ENCODE data around the gene NELFCD. TPM values are rescaled to one million over a fixed set of nuclear protein-coding genes. Genes with fewer than 3 reads are reported as not detected.
A peak's percentile ranks its signal among the peaks of the same experiment; 100 is the strongest.

Gene NELFCD
- total RNA-seq, 2 experiments from 2014 or later = 95.7 to 97.0 TPM

DNA sequence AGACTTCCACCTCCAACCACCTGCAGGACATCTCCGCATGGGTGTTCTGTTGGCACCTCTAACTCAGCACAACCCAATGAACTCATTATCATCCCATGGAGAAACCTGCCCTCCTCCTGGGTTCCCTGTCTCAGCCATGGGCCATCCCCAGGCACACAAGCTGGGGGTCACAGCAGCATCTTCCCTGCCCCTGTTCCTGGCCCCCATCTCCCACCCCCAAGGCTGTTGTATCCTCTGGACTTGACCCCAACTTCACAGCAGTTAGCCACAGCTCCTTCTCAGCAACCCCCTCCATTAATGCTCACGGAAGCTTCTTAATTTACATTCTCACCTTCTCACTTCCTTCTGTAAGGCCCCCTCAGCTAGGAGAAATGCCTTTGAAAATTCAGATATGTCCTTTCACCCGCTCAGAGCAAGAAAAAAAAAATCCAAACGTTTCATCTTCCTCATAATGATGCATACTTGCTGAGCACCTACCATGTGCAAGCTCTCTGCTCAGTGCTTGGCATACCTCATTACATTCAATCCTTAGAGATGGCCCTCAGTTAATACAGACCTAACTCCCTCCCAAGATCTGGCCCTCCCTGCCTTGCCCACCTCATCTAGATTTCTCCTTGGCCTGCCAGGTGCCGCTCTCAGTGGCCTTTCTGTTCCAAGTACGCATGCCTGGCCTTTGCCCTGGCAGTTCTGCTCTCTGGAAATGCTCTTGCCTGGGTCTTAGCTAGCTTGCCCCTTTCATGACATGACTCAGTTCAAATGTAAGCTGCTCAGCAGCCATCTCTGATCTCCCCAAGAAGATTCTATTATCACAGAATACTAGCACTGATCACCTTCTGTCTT, 2.5 kb upstream of the NELFCD start:
- ChIA-PET CTCF (interaction anchor here (0.6 to 1.0 kb wide), 4 partner anchors 23 to 331 kb away, joined by 3 to 4 read pairs (median 3); partner anchors contain the start of gene ATP5F1E), POLR2A (interaction anchor here (0.6 to 1.5 kb wide), 3 partner anchors 8 to 90 kb away, joined by 3 to 6 read pairs (median 4); partner anchors contain the start of gene ATP5F1E)
- H3K4me1 ChIP-seq (ENCODE audit: insufficient read depth, low read length) = peaks cover 25% of the 10 kb centered on the region
- Mint-ChIP-seq H3K4me3 (peak overlapping the region; percentile 85), H3K27me3 (no peaks in the 10 kb centered on the region), H3K4me1 (ENCODE audit: low read depth) (peaks cover 19% of the 10 kb centered on the region), H3K36me3 (ENCODE audit: low read depth) (peaks cover 6% of the 10 kb centered on the region), H3K27ac (peak overlapping the region; percentile 44), H3K9me3 (peaks cover 3% of the 10 kb centered on the region)
- no peaks in the 10 kb centered on the region for H3K36me3 ChIP-seq (ENCODE audit: insufficient read depth, low read length)
- no peak for DNase-seq
- no peak overlapping the region for H3K4me3 ChIP-seq (ENCODE audit: low read length)
- H3K9me3 ChIP-seq (ENCODE audit: control insufficient read depth in 1 of 2, insufficient read depth in 1 of 2, low read length in 2 of 2) = peaks cover 6 to 17% of the 10 kb centered on the region in 2 experiments
- TF ChIP-seq, protein P1, sequence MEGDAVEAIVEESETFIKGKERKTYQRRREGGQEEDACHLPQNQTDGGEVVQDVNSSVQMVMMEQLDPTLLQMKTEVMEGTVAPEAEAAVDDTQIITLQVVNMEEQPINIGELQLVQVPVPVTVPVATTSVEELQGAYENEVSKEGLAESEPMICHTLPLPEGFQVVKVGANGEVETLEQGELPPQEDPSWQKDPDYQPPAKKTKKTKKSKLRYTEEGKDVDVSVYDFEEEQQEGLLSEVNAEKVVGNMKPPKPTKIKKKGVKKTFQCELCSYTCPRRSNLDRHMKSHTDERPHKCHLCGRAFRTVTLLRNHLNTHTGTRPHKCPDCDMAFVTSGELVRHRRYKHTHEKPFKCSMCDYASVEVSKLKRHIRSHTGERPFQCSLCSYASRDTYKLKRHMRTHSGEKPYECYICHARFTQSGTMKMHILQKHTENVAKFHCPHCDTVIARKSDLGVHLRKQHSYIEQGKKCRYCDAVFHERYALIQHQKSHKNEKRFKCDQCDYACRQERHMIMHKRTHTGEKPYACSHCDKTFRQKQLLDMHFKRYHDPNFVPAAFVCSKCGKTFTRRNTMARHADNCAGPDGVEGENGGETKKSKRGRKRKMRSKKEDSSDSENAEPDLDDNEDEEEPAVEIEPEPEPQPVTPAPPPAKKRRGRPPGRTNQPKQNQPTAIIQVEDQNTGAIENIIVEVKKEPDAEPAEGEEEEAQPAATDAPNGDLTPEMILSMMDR (IDR thresholded peaks at IDR 0.05) = no peak
- no peaks in the 10 kb centered on the region for H3K27me3 ChIP-seq (ENCODE audit: control insufficient read depth in 1 of 2, insufficient read depth in 2 of 2, low read length in 2 of 2)
- ATAC-seq (ENCODE audit: poor library complexity) = no peak
- intact Hi-C loops (cut with DNase I, micrococcal nuclease) = loop anchor here in 1 of 2 experiments (5.0 kb wide), 1 partner anchor 71 kb away; no protein-coding TSS in a partner anchor
- no peak overlapping the region for H3K27ac ChIP-seq (ENCODE audit: low read depth in 1 of 2, low read length in 2 of 2)

DNA sequence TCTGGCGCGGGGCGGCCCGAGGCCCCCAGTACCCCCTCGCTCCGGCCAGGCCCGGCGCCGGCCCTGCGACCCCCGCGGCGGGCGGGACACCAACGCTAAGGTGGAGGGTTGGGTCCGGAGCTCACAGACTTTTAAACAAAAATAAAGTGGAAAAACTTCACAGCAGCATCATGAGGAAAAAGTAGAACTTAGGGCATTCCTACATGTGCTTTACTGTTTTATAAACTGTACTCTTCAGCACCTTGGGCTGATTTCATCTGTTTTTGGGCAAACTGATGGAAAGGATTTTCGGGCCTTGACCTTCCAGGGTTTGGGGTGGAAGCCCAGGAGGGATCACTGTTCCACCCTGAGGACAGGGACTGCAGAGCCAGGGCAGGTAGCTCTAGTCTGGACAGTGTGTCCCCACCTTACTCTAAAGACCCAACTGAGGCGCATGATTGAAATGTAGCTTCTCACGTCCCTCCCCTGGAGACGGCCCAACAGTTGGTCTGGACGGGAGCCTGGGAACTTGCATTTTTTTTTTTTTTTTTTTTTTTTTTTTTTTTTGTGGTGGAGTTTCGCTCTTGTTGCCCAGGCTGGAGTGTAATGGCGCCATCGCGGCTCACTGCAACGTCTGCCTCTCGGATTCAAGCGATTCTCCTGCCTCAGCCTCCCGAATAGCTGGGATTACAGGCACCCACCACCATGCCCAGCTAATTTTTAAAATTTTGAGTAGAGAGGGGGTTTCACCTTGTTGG, 740 bp downstream of the NELFCD start:
- CTCF ChIA-PET = interaction anchor here (1.3 kb wide), 1 partner anchor 112 kb away, joined by 3 read pairs; no protein-coding TSS in a partner anchor
- H3K4me1 Mint-ChIP-seq (ENCODE audit: low read depth) = peaks cover 44% of the 10 kb centered on the region
- peaks cover 1% of the 10 kb centered on the region for H3K9me3 Mint-ChIP-seq
- TF ChIP-seq, protein P1 (IDR thresholded peaks at IDR 0.05) = no peak
- Histone ChIP-seq H3K4me1 (ENCODE audit: insufficient read depth, low read length) (peaks cover 42% of the 10 kb centered on the region), H3K27ac (ENCODE audit: low read depth in 1 of 2, low read length in 2 of 2) (peak overlapping the region in 1 of 2 donors; percentile 2), H3K9me3 (ENCODE audit: control insufficient read depth in 1 of 2, insufficient read depth in 1 of 2, low read length in 2 of 2) (no peaks in the 10 kb centered on the region), H3K27me3 (ENCODE audit: control insufficient read depth in 1 of 2, insufficient read depth in 2 of 2, low read length in 2 of 2) (no peaks in the 10 kb centered on the region), H3K36me3 (ENCODE audit: insufficient read depth, low read length) (peaks cover 12% of the 10 kb centered on the region), H3K4me3 (ENCODE audit: low read length) (peak overlapping the region; percentile 82)
- peak; percentile 3 for ATAC-seq (ENCODE audit: poor library complexity)
- POLR2A ChIA-PET = interaction anchor here (0.5 to 2.5 kb wide), 9 partner anchors 9 to 1483 kb away, joined by 3 to 14 read pairs (median 5); partner anchors contain the start of genes ATP5F1E and VAPB
- DNase-seq = peak in 1 of 14 experiments; percentile 35
- peak overlapping the region; percentile 87 for H3K27ac Mint-ChIP-seq
- H3K27me3 Mint-ChIP-seq = no peaks in the 10 kb centered on the region
- intact Hi-C loops (cut with DNase I, micrococcal nuclease) = loop anchor here (1.0 to 10.0 kb wide), 8 partner anchors 50 to 677 kb away; partner anchors contain the start of genes ATP5F1E (in 1 of the 2), PRELID3B (in 1 of the 2), RAB22A (in 1 of the 2) and STX16 (in 1 of the 2)
- peak overlapping the region; percentile 92 for H3K4me3 Mint-ChIP-seq
- H3K36me3 Mint-ChIP-seq (ENCODE audit: low read depth) = peaks cover 31% of the 10 kb centered on the region

All from CD4-positive, alpha-beta T cell (primary cell).